Hematopoietic multipotent progenitor cell (in vitro differentiated cells): Measurements from ENCODE around the gene PPP4R2. TPM values are rescaled to one million over a fixed set of nuclear protein-coding genes. Genes with fewer than 3 reads are reported as not detected.
A peak's percentile ranks its signal among the peaks of the same experiment; 100 is the strongest.

Experiments
- DNase-seq, 3 donors: peaks; one replicate each; pipeline ENCODE4 v3.0.0-alpha.2; 2011 to 2015; ENCODE audit warnings: low read depth in 2 of 3, low spot score in 2 of 3
- total RNA-seq: library from RNA; depleted of rRNA; stranded (reverse); fragments of >200 nt; gene quantifications from one replicate; pipeline ENCODE4 v1.2.3, GENCODE V29; 2012

Gene PPP4R2
- total RNA-seq, 1 donor, result 11.6 TPM

DNA sequence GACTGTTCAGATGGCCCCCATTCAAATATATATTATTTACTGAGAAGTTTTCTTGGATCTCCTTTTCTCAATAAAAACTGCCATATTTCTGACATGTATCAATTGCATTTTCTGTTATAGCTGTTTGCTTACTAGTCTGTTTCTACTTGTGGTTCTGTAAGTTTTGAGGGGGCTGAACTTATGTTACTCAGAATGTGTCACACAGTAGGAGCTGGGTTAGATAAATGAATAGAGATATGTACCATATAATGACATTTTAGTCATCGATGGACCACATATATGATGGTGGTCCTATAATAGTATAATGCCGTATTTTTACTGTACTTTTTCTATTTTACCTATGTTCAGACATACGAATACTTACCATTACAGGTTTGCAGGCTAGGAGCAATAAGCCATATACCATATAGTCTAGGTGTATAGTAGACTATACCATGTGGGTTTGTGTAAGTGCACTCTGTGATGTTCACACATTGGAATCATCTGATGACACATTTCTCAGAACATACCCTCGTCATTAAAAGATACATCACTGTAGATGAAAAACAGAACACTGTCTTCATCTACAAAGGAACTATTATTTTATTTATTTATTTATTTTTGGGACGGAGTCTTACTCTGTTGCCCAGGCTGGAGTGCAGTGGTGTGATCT, 22.3 kb downstream of the PPP4R2 start:
- no peak for DNase-seq

DNA sequence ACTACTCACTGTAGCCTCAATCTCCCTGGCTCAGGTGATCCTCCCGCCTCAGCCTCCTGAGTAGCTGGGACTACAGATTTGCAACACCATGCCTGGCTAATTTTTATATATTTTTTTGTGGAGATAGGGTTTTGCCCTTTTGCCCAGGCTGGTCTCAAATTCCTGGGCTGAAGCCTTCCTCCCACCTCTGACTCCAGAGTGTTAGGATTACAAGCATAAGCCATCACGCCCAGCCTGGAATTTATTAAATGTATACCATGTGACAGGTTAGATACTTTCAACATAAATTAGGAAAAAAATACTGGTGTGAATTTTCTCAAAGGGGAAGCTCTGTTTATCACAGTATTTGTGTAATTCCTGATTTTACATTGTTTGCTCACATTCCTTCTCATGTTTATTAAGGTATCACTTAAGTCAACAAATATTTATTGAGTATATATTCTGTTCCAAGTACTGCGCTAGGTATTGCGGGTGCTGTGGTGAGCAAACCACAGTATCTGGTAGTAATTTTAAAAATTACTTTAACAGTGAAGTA, 24.8 kb downstream of the PPP4R2 start:
- no peak for DNase-seq

DNA sequence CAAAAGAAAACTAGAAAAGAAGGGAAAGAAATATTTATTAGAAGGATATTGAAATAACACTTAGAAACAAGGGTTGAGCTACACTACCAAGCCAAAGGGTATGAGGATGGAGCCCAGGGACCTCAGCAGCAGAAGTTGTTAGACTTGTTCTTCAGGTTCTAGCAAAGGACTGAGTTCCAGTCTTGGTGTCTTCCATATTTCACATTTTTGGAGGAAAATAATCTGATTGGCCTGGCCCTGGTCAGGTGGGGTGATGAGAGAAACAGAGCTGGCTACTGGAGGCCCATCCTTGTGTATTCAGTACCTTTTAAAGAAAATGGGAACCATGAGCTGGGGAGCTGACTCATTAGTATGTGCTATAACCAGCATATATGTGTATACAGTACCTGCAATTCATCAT, 28.2 kb downstream of the PPP4R2 start:
- DNase-seq, result no peak

DNA sequence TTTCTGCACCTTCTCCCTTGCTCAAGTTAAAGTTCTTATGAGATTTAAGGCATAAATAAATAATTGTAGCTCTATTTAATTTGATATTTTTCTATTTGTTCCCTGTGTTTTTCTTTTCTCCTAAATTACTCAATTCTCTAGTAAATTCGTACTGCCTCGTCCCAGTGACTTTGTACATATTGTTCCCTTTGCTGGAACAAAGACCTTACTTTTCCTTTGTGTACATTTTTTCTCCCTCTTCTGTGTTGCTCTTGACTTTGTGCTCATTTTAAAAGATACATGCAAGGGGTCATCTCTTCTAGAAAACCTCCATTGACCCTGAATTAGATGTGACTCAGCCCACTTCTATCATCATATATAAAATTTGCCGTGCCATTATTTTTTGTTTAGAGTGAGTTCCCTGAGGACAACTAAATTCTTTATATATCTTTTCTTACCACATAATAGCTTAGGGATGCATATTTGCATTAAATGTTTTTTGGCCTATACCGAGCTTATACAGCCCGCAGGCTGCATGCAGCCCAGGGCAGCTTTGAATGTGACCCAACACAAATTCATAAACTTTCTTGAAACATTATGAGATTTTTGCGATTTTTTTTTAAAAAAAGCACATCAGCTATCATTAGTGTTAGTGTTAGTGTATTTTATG, 29.6 kb downstream of the PPP4R2 start:
- no peak for DNase-seq

DNA sequence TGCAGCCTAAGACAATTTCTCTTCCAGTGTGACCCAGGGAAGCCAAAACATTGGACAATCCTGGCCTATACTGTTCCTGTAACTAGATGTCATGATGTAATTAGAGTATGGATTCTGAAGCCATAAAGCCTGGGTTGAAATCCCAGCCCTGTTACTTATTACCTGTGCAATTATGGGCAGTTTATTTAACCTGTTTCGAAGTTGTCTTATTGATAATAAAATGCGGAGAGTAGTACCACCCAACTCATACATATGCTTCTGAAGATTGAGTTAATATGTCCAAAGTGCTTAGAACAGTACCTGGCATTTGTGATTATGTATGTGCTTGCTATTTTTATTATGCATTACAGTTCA, 30.1 kb downstream of the PPP4R2 start:
- no peak for DNase-seq

DNA sequence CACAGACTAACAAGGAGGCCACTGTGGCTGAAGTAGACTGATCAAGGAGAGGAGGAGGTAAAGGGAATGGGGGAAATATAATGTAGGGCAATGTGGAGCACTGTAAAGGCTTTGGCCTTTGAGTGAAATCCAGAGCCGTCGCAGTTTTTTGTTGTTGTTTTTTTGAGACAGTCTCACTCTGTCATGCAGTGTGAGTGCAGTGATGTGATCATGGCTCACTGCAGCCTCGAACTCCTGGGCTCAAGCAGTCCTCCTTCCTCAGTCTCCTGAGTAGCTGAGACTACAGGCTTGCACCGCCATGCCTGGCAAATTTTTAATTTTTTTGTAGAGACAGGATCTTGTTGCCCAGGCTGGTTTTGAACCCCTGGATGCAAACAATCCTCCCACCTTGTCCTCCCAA, 32.2 kb downstream of the PPP4R2 start:
- DNase-seq, result no peak

DNA sequence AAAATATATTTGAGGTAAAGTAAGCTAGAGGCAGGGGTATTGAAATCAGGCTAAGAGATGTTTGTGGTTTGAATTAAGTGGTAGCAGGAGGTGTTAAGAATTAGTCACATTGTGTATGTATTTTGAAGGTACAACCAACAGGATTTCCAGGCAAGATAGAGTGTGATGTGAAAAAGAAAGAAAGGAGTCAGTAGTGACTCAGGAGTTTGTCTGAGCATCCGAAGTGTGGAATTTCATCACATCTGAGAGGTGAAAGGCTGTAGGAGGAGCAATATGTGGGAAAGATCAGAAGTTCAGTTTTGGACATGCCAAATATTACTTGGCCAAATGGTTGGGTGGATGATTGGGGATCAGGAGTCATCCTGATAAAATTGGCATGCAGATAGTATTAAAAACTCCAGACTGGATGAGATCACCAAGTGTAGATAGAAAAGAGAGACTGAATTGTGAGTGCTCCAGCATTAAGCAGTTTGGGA, 32.7 kb downstream of the PPP4R2 start:
- no peak for DNase-seq

DNA sequence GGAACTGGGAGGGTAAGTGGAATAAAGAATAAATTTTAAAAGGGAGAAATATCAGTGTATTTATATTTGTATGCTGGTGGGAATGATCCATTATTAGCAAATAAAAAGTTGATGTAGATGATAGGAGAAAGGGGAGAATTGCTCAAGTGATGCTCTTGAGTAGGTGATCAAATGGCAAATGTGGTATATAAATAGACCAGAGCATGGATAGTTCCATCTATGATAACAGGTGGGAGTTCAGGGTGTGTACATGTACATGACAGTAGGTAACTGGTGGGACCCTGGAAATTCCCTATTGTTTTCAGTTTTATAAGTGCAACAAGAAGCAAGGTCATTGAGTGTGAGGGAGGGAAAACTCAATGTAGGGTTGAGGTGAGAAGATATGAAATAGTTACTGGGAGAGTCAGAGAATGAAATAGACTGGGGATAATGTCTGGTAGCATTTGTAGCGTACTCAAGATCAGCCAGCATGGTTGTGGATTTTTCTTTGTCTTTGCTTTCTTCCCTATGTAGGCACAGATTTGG, 33.5 kb downstream of the PPP4R2 start:
- no peak for DNase-seq

DNA sequence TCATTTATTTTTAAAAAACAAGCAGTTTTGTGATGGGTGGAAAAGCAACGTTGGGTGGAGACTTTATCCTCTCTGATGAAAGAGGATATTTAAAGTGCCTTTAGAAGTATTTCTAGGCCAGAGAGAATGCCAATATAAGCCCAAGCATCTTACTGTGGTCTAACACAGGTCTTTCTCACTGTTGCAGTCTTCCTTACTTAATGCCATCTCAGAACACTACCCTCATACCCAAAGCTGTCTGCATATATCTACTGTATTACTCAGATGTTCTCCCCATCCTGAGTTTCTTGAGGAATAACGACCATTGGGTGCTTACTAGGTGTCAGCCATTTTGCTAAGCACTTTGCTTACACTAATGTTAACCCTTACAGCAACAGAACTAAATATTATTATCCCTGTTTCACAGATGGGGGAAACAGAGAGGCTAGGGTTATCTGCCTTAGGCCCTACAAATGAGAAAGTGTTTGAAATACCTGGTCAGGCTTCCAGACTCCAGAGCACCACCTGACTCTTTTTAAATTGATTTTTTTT, 35.0 kb downstream of the PPP4R2 start:
- DNase-seq, result no peak

DNA sequence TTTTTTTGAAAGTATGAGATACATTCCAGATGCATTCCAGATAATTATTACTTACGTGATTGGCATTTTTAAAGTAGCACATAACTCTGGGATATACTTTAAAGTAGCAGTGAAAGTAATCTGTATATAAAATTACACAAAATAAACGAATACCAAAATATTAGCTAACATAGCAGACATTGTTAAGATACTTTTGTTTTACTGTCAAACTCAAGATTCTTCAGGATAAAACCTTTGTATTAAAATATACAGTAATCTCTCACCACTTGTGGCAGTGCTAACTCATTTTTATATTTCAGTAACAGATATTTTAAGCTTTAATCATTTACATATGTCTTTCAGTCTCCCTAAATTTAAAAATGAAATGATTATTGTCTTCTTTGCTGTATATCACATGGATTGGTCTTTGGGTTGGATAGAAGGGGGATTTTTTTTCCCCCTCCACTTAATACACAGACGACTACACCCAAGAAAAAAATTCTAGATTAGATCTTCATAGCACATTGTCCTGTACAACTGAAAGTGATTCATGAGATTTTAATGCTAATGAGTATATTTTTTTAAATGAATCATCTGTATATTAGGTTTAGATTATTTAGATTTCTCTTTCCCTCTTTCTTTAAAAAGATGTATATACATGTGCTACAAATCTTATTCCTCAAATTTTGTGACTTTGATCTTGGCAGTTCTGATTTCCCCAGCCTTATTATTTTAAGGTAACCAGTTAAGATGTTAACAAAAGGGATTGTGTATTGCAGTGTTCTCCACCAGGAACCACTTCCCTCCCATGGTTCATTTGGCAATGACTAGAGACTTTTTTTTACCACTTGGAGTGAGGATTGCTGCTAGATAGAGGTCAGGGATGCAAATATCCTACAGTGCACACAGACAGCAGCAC, 40.3 kb downstream of the PPP4R2 start:
- DNase-seq, result no peak

DNA sequence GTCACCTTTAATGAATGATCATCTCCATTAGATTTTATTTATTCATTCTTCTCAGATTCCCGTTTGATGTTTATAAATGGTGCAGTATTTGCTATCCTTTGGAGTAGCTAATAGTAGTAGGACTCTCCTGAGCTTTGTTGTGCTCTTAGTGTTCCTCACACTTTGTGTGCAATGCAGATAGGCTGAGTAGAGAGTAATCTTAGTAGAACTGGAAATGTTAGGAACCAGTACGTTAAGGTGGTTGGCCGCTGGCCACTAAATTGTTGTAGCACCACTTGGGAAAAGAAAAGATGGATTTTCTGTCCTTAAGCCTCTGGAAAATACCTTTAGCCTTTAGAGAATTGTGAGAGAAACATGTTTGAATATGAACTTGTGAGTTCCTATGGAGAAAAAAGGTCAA, 44.9 kb downstream of the PPP4R2 start:
- no peak for DNase-seq

DNA sequence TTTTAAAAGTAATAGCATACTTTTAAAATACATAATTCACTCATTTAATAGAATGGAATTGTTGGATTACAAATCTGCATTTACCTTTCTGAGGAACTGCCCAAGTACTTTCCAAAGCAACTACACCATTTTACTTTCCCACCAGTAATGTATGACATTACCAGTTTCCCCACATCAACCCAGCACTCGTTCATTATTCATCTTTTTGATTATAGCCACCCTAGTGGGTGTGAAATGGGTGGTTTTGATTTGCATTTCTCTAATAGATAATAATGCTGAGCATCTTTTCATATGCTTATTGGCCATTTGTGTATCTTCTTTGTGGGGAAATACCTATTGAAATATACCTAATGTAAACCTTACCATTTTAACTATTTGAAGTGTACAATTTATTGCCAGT, 46.8 kb downstream of the PPP4R2 start:
- DNase-seq, result no peak

DNA sequence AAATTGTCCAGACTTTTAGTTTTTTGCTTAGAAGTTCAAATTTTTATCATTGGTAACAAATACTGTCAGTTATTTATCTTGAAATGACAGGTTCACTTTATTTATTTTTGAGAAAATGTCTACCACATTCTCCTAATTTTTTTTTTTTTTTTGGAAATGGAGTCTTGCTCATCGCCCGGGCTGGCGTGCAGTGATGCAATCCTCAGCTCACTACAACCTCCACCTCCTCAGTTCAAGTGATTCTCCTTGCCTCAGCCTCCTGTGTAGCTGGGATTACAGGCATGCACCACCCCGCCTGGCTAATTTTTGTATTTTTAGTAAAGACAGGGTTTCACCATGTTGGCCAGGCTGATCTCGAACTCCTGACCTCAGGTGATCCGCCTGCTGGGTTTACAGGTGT, 48.8 kb downstream of the PPP4R2 start:
- no peak for DNase-seq

DNA sequence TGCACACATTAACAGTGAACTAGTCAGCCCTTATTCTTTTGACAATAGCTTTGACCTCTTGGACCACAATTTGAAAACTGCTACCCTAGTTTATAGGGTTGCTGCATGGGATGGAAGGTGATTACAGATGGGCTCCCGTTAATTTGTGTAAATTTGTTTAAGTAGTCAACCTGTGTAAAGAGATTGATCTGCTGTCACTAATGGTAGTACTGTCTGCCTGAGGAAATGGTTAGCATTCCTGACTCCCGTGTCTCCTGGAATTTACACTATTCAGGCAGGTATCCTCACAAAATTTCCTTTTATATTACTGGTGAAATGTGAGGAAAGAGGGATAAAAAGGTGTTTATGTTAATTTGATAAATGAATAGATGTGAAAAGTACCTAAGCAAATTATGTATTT, 49.6 kb downstream of the PPP4R2 start:
- DNase-seq, result no peak

DNA sequence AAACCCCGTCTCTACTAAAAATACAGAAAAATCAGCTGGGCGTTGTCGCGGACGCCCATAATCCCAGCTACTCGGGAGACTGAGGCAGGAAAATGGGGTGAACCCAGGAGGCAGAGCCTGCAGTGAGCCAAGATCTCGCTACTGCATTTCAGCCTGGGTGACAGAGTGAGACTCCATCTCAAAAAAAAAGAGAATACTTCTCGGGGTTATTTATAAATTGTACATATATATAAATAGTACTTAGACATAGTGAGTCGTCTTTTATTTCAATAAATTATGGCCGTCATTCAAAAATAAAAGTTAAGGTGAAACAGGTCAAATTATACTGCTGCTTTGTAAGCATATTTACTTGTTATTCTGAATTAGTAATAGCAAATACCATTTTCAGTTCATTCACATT, 52.7 kb downstream of the PPP4R2 start:
- DNase-seq, result no peak

DNA sequence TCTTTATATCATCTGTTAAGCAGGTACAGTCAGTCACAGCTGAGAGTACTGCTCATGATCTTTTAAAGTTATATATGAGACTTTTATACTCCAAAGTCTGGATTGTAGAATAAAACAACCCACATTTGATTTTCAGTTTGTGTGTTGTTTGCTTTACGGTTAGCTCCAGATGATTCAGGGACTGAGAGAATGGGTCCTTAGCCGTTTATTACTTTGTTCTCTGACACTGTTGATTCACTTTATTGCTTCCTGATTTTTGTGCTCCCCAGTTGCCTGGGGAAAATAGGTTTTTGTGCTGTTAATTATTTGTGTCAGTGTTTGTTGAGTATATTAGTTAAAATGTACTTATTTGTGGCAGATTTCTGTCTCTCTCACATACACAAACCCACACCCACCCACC, 56.2 kb downstream of the PPP4R2 start:
- DNase-seq, result no peak

DNA sequence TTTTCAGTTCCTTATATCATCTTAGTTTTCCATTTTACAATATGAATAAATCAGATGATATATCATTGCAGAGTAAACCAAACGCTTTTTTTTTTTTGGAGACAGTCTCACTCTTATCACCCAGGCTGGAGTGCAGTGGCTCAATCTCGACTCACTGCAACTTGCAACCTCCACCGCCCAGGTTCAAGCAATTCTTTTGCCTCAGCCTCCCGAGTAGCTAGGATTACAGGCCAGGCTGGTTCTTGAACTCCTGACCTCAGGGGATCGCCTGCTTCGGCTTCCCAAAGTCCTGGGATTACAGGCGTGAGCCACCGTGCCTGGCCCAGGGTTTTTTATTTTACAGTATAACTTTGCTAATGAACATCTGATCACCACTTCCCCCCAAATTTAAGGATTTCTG, 59.0 kb downstream of the PPP4R2 start:
- DNase-seq, result no peak

DNA sequence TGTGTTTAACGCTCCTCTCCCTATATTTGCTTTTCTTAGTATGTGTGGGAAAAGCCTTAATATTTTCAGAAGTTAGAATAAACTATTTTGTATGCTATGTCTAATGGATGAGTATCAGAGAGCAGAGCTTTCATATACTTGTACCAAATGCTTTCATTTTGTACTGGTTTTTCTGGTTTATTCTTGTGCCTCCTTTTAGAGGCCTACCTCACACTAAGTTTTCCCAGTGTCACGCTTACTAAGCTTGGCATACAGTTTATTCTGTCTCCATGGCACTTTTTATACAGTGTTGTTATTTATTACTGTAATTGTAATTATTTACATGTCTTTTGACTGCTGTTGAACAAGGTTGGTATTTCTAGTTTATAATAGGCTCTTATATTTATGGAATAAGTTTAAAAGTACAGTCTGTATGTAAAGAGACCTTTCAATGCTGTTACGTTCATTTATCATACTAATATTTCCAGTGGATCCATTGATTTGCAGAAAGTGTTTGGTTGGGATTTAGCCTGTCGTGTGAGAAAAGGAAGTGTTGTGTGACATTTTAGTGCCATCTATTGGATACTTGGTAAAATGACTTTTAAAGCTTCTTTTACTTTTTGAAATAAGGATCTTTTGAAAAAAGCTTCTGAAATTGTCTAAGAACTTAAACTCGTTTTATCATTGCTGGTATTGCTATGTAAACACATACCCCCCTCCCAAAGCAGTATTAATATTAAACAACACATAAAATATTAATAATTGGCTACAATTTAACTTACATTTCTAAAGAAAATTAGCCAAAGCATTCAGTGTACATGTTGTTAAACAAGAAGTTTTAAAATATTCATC, 59.6 kb downstream of the PPP4R2 start:
- peak in 2 of 3 donors; percentile 3 to 60 for DNase-seq

DNA sequence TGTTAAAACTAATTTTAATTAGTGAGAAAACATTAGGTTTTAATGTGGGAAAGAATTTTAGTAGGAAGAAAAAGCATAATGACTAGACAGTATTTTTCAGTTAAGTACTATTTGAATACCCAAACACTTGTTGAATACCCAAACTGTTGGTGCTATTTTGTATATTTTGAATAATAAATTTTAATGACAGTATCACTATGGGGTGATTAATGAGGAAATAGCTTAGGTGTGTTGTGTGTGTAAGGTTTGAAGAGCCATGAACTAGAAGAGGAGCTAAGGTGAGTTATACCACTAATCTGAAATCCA, 60.2 kb downstream of the PPP4R2 start:
- no peak for DNase-seq

DNA sequence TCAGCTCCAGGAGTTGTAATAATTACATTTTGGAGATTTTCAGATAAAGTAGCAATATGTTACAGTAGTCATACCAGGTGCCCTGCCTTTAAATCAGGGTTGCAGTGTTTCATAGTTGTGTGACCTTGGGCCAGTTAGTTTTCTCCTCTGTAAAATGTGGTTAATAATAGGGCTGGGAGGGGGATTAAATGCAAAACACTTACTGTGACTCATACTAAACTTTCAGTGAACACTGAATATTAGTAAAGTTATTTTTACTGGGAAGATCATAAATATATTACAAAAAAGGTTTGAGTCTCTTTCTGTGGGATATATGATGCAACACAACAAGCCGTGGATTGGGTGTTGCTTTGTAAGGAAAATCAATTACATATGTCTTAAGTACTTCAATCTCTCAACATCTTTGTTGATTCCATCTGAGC, 63.7 kb downstream of the PPP4R2 start:
- no peak for DNase-seq
